22Rv1 (cell line): ENCODE results near the gene AMBRA1.
A peak's percentile ranks its signal among the peaks of the same experiment; 100 is the strongest.

Source experiments
- H3K27ac ChIP-seq: fragments of 450-650 bp; 2 replicates; pipeline ENCODE4 v1.5.1; 2017
- ZFX ChIP-seq: fragments of 450-650 bp; IDR thresholded peaks from 2 replicates; pipeline ENCODE4 v1.6.1; 2017; ENCODE audit warnings: antibody characterized with exemption, borderline replicate concordance
- TF ChIP-seq, protein P1 (sequence below): fragments of 450-650 bp; IDR thresholded peaks from 2 replicates; pipeline ENCODE4 v1.5.1; 2017; ENCODE audit warnings: mild to moderate bottlenecking

Gene AMBRA1

DNA sequence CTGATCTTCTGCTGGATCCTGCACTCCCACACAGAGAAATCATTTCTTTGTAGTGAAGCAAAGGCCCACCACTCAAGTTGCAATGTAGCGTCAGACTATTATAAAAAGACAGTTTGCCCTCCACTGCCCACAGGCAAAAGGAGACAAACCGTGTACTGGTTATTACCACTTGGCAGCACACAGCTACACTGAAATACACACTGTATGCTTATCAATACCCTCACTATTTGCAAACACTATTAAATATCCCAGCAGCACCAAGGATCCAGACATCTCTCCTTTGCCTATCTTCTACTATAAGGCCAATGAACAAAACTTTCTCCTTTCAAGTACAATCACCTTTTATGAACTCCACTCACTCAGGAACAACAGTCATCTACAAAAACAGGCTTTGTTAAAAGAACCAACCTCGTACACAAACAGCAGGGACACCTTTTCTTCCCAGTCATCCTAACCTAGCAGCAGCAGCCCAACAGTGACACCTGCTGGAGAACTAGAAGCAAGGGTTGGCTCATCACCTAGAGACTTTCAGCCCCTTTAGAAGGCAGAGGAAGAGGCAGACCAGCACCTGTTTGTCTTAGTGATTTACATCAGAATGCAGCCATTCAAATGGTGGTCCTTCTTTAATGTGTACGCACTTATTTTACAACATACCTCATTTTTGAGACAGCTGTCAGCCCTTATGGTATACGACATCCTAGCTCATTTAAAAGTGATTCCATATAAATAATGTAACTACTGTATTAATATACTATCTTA, 56.1 kb downstream of the AMBRA1 start:
- H3K27ac ChIP-seq, result no peak overlapping the region
- TF ChIP-seq, protein P1, sequence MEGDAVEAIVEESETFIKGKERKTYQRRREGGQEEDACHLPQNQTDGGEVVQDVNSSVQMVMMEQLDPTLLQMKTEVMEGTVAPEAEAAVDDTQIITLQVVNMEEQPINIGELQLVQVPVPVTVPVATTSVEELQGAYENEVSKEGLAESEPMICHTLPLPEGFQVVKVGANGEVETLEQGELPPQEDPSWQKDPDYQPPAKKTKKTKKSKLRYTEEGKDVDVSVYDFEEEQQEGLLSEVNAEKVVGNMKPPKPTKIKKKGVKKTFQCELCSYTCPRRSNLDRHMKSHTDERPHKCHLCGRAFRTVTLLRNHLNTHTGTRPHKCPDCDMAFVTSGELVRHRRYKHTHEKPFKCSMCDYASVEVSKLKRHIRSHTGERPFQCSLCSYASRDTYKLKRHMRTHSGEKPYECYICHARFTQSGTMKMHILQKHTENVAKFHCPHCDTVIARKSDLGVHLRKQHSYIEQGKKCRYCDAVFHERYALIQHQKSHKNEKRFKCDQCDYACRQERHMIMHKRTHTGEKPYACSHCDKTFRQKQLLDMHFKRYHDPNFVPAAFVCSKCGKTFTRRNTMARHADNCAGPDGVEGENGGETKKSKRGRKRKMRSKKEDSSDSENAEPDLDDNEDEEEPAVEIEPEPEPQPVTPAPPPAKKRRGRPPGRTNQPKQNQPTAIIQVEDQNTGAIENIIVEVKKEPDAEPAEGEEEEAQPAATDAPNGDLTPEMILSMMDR, result peak; percentile 96
- no peak for TF ChIP-seq ZFX

GRCh38 chr11:46537121-46537520, 56.7 kb downstream of the AMBRA1 start:
- H3K27ac ChIP-seq, result no peak overlapping the region
- TF ChIP-seq, protein P1, result no peak
- no peak for TF ChIP-seq ZFX

GRCh38 chr11:46535688-46536087, 58.1 kb downstream of the AMBRA1 start:
- TF ChIP-seq, protein P1, result no peak
- TF ChIP-seq ZFX, result no peak
- no peak overlapping the region for H3K27ac ChIP-seq

- H3K27ac ChIP-seq, result no peak overlapping the region
- no peak for TF ChIP-seq ZFX
- TF ChIP-seq, protein P1, result no peak
These were observed 59.1 kb downstream of the AMBRA1 start for GRCh38 chr11:46534711-46535110.

DNA sequence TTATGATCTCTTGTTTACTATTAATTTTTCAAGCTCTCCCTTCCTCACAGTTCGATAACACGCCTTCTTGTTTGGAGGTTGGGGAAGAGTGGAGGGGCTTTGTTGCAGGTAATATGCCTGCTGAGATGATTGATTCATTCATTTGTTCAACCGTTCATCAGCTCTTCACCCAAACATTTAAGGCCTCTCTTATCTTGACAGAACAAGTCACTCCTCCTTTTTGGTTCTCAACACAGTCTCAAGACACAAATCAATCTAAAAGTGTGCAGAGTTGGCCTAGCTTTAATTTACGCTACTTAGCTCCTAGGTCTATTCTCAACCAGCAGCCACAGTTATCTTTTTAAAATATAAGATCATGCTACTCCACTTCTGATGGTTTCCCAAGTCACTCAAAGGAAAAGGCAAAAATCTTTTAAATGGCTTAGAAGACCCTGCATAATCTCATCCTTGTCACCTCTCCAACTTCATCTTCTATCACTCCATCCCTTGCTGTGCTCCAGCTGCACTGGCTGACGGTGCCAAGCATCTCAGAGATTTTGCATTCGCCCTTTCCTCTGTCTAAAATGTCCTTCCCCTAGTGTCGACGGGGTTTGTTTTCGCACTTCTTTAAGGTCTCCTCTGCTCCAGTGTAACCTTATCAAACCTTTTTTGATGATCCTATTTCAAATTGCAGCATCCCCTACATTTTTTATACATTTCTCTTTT, 60.3 kb downstream of the AMBRA1 start:
- H3K27ac ChIP-seq, result no peak overlapping the region

DNA sequence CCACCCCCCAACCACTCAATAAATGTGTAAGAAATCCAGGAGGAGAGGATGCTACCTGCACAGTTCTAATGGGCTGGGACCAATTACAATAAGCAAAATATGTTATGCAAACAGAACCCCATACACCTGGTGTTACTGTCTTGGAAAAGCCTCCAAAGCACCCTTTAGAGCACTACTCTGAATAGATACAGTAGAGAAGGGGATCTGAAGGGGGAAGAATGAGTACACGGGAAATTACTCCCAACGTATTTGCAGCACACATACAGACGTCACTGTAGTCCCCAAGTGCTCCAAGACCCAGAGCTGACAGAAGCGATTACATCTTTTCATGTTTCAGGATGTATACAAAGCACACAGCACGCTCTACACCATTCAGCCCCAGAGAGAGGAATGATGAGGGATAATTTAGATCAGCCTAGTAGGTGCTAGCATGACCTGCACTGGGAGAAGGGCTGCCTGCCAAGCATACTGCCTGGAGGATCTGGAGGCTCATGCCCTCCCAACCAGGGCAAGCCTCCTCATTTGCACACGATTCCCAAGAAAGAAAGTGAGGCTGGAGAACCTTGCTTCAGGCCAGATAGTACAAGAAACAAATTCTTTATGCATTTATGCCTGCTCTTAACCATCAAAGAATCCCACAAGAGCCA, 63.8 kb downstream of the AMBRA1 start:
- TF ChIP-seq, protein P1, result no peak
- TF ChIP-seq ZFX, result no peak
- H3K27ac ChIP-seq, result no peak overlapping the region

More for the DNA sequence above, 60.3 kb downstream of the AMBRA1 start:
- TF ChIP-seq, protein P1, result no peak
- no peak for TF ChIP-seq ZFX
